HepG2 (cell line): ENCODE data around the gene MTHFR. TPM values are rescaled to one million over a fixed set of nuclear protein-coding genes. Genes with fewer than 3 reads are reported as not detected.
A peak's percentile ranks its signal among the peaks of the same experiment; 100 is the strongest.

Source experiments
- ARID3A ChIP-seq: IDR thresholded peaks from 2 replicates; pipeline ENCODE4 v1.6.1; 2012; ENCODE audit warnings: low read depth, low read length, improper control_type of control experiment
- ERF ChIP-seq: IDR thresholded peaks from 2 replicates; pipeline ENCODE4 v1.6.1; 2018; ENCODE audit warnings: missing biosample characterization, missing genetic modification reagents
- ETV6 ChIP-seq: sonication (generic); formaldehyde crosslinking; conservative IDR thresholded peaks from 2 replicates; pipeline ENCODE4 v1.4.0; 2020; ENCODE audit warnings: missing genetic modification reagents
- GPN1 ChIP-seq: sonication (generic); formaldehyde crosslinking; IDR thresholded peaks from 2 replicates; pipeline ENCODE4 v1.5.1; 2020; ENCODE audit warnings: missing genetic modification reagents, borderline replicate concordance
- HDAC2 ChIP-seq: sonication (generic); formaldehyde crosslinking; IDR thresholded peaks from 2 replicates; pipeline ENCODE4 v1.4.0; 2020; ENCODE audit warnings: missing genetic modification reagents
- HHEX ChIP-seq: IDR thresholded peaks from 2 replicates; pipeline ENCODE4 v1.6.1; 2016; ENCODE audit warnings: control low read depth
- KAT8 ChIP-seq: IDR thresholded peaks from 2 replicates; pipeline ENCODE4 v1.6.1; 2016; ENCODE audit warnings: missing genetic modification reagents, missing compliant biosample characterization
- KLF12 ChIP-seq: sonication (generic); formaldehyde crosslinking; IDR thresholded peaks from 2 replicates; pipeline ENCODE4 v1.4.0; 2020; ENCODE audit warnings: missing genetic modification reagents, borderline replicate concordance
- LCORL ChIP-seq, 2 experiments: fragments of 450-650 bp in 1 of 2; sonication (generic) in 1 of 2; formaldehyde crosslinking in 1 of 2; IDR thresholded peaks; 2 replicates each; pipeline versions ENCODE4 v1.5.0 to v1.6.1; 2017 to 2020; ENCODE audit warnings: antibody characterized with exemption in 1 of 2, missing genetic modification reagents in 1 of 2
- NONO ChIP-seq, 2 experiments: fragments of 450-650 bp in 1 of 2; sonication (generic) in 1 of 2; formaldehyde crosslinking in 1 of 2; IDR thresholded peaks in 1 of 2; conservative IDR thresholded peaks in 1 of 2; 2 replicates each; pipeline versions ENCODE4 v1.6.1 to v1.8.0; 2017 to 2022; ENCODE audit warnings: mild to moderate bottlenecking in 1 of 2, missing genetic modification reagents in 1 of 2, moderate library complexity in 1 of 2
- NR1H2 ChIP-seq: sonication (generic); formaldehyde crosslinking; IDR thresholded peaks from 2 replicates; pipeline ENCODE4 v1.8.1; 2022; ENCODE audit warnings: low read depth, missing genetic modification reagents, borderline replicate concordance
- PCBP1 ChIP-seq: fragments of 200-400 bp; formaldehyde crosslinking; IDR thresholded peaks from 2 replicates; pipeline ENCODE4 v1.6.1; 2017; ENCODE audit warnings: mild to moderate bottlenecking, low read depth, low read length, borderline replicate concordance
- POLR2AphosphoS5 ChIP-seq: IDR thresholded peaks from 2 replicates; pipeline ENCODE4 v1.6.1; 2012; ENCODE audit warnings: low read depth, low read length
- PRDM10 ChIP-seq: sonication (generic); formaldehyde crosslinking; IDR thresholded peaks from 2 replicates; pipeline ENCODE4 v1.4.0; 2020; ENCODE audit warnings: low read depth, missing genetic modification reagents
- SMC3 ChIP-seq: IDR thresholded peaks from 2 replicates; pipeline ENCODE4 v1.6.1; 2011; ENCODE audit warnings: low read length, improper control_type of control experiment
- SMYD3 ChIP-seq: sonication (generic); formaldehyde crosslinking; IDR thresholded peaks from 2 replicates; pipeline ENCODE4 v1.8.1; 2023; ENCODE audit warnings: mild to moderate bottlenecking, missing genetic modification reagents
- STAT5B ChIP-seq: sonication (generic); formaldehyde crosslinking; IDR thresholded peaks from 2 replicates; pipeline ENCODE4 v1.4.0; 2020; ENCODE audit warnings: missing genetic modification reagents
- YY1 ChIP-seq: IDR thresholded peaks from 2 replicates; pipeline ENCODE4 v1.6.1; 2011; ENCODE audit warnings: low read length, low read depth, moderate library complexity, mild to moderate bottlenecking; ENCODE audit not compliant: insufficient read depth, insufficient replicate concordance
- ZFP91 ChIP-seq: sonication (generic); formaldehyde crosslinking; IDR thresholded peaks from 2 replicates; pipeline ENCODE4 v1.9.0; 2022; ENCODE audit warnings: missing genetic modification reagents, mild to moderate bottlenecking, borderline replicate concordance
- ZNF264 ChIP-seq: sonication (generic); formaldehyde crosslinking; IDR thresholded peaks from 2 replicates; pipeline ENCODE4 v1.4.0; 2020; ENCODE audit warnings: missing genetic modification reagents
- ZNF543 ChIP-seq: sonication (generic); formaldehyde crosslinking; IDR thresholded peaks from 2 replicates; pipeline ENCODE4 v1.4.0; 2020; ENCODE audit warnings: mild to moderate bottlenecking, missing genetic modification reagents
- ZNF776 ChIP-seq: sonication (generic); formaldehyde crosslinking; IDR thresholded peaks from 2 replicates; pipeline ENCODE4 v1.4.0; 2020; ENCODE audit warnings: mild to moderate bottlenecking, missing genetic modification reagents
- polyA plus RNA-seq, 8 experiments: library from polyadenylated mRNA; depleted of rRNA in 3 of 8; stranded (reverse) in 7 of 8; unstranded in 1 of 8; fragments of >200 nt; fragmentation: Illumina TruSeq in 4 of 8; extraction: Trizol in 4 of 8; gene quantifications; 2 replicates each; pipeline versions ENCODE4 v1.2.1 to v1.2.3, GENCODE V29; 2011 to 2016; ENCODE audit warnings: low read depth in 4 of 8, missing spikeins in 1 of 8, mixed read lengths in 1 of 8; ENCODE audit not compliant: insufficient read depth in 1 of 8
- total RNA-seq, 5 experiments: library from RNA; depleted of rRNA; stranded (reverse); fragments of >200 nt; fragmentation: Illumina TruSeq; extraction: Trizol; gene quantifications; 2 replicates each; pipeline ENCODE4 v1.2.3, GENCODE V29; 2016; ENCODE audit warnings: low read depth in 1 of 5

MTHFR gene
- total and polyA plus RNA-seq, 2 of the 13 experiments (the other 11 are each of a cell fraction or from before 2014, with no cell fraction given): 3.8 to 8.2 TPM

DNA sequence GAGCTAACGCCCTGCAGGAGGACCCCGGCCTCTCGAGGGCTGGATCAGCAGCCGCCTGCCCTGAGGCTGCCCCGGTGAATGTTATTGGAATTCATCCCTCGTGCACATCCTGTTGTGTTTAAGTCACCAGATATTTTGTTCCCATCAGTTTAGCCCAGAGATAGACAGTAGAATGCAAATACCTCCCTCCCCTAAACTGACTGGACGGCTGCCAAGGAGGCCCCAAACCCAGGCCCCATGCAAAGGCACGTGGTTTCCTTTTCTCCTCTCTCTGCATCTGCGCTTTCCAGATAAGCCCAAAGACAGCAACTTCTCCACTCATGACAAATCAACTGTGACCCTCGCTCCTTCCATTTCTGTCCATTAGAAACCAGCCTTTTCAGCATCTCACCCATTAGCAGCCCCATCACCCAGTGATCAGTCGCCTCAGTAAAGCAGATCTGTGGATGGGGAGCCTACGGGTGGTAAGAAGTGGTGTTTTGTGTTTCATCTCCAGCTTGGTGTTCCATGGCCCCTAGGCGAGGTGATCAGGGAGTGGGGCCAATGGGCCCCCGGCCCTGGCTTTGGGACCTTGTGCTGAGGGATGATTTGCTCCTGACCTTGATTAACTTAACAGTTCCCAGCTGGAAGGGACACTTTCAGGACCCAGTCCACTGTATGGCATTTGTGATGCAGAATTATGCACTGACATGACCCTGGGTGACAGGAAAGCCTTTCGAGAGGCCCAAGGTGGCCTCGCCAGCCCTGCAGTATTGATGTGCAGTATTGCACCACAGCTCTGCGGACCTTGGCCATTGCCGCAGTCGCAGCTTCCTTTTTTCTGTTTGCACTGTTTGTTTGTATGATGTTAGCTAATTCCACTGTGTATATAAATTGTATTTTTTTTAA lies 36.6 kb upstream of the MTHFR start (continued):
- TF ChIP-seq YY1 (peak; percentile 29), ZNF543 (CRISPR knock-in tag) (peak; percentile 83), PRDM10 (peak; percentile 76; the same call in 1 of the 2 replicates), HDAC2 (CRISPR knock-in tag) (peak; percentile 95), GPN1 (CRISPR knock-in tag) (no peak), KAT8 (CRISPR knock-in tag) (peak; percentile 62), ARID3A (peak; percentile 95), ETV6 (no peak), SMYD3 (CRISPR knock-in tag) (peak; percentile 34; the same call in 1 of the 2 replicates), STAT5B (CRISPR knock-in tag) (0 out of 2 replicates have a peak, but pooled peaks have one; percentile 42), ZNF776 (CRISPR knock-in tag) (no peak), SMC3 (peak; percentile 39; the same call in 1 of the 2 replicates), NR1H2 (CRISPR knock-in tag) (0 out of 2 replicates have a peak, but pooled peaks have one; percentile 22), ZFP91 (peak; percentile 64), ERF (CRISPR knock-in tag) (peak; percentile 87), PCBP1 (no peak), ZNF264 (CRISPR knock-in tag) (peak; percentile 63; the same call in 1 of the 2 replicates), NONO (IDR thresholded peaks at IDR 0.05) (no peak), NONO (CRISPR knock-in tag; conservative IDR thresholded peaks at IDR 0.05) (peak; percentile 77), POLR2AphosphoS5 (peak; percentile 49; the same call in 1 of the 2 replicates), HHEX (0 out of 2 replicates have a peak, but pooled peaks have one; percentile 53), LCORL (IDR thresholded peaks at IDR 0.05) (peak; percentile 54; the same call in 1 of the 2 replicates), LCORL (CRISPR knock-in tag; IDR thresholded peaks at IDR 0.05) (peak; percentile 82), KLF12 (peak; percentile 54; the same call in 1 of the 2 replicates)
